CD4-positive, alpha-beta T cell treated with Interleukin-15 for 4 hours (primary cell): ENCODE data around the gene MASP2.
"Not testable (repeated sequence)": the region's sequence is repeated elsewhere in the genome, so short reads cannot be mapped to it uniquely, and the experiment has no call there.

Experiments
- DNase-seq: peaks from one replicate; pipeline ENCODE4 v3.0.0-alpha.2; 2020; ENCODE audit warnings: low spot score

MASP2 gene

DNA sequence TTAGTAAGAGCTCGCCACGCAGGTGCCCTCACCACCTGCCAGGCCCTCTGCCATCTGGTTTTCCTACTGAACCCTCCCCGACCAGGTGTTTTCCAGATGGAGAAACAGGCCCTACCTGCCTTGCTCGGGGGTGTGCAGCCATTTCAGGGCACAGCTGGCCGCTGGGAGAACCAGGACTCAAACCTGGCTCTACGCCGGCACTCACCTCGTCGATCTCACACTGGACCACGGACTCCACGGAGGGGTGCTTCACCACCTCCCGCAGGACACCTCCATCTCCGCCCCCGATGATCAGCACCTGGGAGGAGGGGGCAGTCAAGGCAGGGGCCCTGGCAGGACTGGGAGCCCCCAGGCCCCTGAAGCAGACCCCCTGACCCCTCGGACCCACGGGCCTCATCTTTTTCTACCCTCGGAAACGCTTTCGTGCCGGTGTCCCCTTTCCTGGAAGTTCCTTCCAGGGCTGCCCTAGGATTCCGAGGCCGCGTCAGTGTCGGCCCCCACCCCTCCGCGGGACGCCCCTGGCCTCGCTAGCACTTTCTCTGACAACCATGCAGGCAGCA lies 11.6 kb upstream of the MASP2 start:
- DNase-seq, result no peak

DNA sequence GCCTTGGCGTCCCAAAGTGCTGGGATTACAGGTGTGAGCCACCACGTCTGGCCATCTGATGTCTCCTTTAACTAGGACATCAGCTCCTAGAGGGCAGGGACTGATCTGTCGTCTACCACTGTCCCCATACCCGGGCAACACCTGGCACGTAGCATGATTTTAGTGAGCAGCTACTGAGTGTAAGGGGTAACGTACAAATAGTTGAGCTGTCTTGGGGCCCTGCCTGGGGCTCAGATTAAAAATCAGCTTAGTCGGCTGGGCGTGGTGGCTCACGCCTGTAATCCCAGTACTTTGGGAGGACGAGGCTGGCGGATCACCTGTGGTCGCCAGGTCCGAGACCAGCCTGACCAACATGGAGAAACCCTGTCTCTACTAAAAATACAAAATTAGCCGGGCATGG lies 11.0 kb upstream of the MASP2 start:
- no peak for DNase-seq

- DNase-seq, result no peak
Observed at GRCh38 chr1:11057477-11057876, 10.4 kb upstream of the MASP2 start.

GRCh38 chr1:11056504-11056903 lies 9.5 kb upstream of the MASP2 start:
- no peak for DNase-seq

DNA sequence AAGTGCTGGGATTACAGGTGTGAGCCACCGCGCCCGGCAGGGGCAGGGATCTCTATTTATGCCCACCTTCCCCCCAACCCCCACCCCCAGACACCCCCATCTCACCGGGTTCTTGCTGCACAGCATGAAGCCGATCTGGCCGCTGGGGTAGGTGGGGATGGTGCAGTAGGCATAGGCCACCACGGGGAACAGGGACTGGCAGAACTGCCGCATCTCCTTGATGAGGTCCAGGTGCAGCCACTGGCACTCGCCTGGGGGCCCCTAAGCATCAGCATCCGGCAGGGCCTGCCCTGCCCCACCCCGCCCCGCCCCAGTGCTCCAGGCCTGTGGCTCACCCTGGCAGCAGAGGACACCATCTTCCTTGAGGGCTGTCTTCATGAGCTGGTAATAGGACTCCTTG lies 8.6 kb upstream of the MASP2 start:
- DNase-seq, result no peak

GRCh38 chr1:11054666-11055065 lies 7.6 kb upstream of the MASP2 start:
- DNase-seq, result no peak

DNA sequence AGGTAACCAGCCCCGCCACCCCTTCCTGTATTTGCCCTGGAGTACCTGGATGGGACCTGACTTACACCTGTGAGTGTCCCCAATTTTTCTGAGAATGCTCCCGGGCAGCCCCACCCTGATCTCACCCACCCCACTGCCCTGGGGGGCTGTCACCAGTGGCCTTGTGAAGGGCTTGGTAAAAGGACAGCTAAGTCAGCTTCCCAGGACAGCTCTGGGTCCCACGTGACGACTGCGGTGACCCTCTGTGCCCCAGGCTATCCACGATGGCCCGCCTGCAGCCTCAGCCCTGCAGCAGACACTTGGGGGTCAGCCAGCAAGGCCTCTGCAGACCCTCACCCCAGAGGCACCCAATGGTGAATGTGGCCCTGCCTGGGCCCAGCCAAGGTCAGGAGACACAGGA lies 7.1 kb upstream of the MASP2 start:
- DNase-seq, result no peak

- no peak for DNase-seq
Observed at GRCh38 chr1:11053758-11054137, 6.7 kb upstream of the MASP2 start.

DNA sequence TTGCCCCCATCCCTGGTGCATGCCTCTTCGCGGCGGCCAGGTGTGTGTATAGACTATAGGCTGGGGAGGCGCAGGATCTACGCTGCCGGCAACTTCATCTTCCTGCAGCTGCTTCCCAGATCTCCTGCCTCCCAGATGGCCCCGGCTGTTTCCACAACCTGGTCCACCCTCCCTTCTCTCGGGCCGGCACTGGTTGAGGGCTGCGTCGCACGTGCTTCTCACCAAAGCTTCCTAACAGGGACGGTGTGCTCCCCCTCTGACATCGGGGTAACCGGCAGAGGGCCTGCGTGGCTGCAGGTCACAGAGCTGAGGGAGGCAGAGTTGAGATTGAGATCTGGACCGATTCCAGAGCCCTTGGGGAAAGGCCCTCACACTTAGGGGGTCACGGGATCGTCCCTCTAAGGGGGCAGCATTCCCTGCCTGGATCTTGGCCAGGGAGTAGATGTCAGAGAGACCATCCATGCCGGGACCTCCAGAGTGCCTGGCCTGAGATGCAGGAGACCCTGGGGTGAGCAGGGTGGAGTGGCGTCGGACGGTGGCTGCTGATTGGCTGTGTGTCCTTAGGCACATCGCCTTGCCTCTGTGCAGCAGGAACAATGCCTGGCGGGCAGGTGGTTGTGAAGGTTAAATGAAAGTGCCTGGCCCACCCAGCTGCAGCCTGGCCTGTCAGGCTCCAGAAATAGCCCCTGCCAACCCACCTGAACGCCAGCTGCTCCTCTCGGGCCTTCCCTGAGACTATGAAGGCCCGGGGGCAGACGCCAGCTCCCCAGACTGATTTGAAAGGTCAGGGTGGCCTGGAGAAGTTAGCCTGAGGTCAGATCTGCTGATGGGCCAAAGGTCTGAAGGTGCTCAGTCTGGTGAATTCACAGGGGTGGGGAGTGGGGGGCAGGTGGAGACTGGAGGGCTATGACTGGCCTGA lies 6.1 kb upstream of the MASP2 start:
- DNase-seq, result no peak

DNA sequence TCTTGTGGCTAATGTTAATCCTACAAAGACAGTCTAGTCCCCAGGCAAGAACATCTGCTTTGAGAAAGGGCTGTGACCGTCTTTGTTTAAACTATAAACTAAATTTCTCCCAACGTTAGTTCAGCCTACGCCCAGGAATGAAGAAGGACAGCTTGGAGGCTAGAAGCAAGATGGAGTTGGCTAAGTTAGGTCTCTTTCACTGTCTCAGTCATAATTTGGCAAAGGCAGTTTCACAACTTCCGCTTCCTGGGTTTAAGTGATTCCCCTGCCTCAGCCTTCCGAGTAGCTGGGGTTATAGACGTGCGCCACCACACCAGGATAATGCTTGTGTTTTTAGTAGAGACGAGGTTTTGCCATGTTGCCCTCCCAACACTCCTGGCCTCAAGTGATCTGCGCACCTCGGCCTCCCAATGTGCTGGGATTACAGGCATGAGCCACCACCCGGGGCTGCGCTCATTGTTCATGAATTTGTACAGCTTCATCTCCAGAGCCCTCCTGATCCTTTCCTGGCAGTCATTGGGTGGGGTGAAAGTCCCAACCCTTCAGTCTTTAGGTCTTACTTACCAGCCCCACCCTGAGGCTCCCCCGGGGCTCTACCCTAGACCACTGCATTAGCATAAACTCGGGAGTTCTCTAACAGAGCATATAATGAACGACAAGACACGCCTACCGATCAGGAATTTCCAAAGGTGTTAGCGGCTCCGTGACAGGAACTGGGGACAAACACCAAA lies 4.9 kb upstream of the MASP2 start:
- DNase-seq, result no peak

DNA sequence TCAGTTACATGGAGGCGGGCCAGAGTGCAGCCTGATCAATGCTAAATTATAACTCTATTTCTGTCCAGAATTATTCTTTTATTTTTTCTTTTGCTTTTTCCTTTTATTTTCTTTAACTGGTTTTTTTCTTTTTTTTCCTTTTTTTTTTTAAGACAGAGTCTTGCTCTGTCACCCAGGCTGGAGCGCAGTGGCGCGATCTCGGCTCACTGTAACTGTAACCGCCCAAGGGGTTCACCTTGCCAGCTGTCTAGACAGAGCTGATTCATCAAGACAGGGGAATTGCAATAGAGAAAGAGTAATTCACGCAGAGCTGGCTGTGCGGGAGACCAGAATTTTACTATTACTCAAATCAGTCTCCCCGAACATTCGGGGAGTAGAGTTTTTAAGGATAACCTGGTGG lies 4.1 kb upstream of the MASP2 start:
- DNase-seq, result not testable (repeated sequence)

DNA sequence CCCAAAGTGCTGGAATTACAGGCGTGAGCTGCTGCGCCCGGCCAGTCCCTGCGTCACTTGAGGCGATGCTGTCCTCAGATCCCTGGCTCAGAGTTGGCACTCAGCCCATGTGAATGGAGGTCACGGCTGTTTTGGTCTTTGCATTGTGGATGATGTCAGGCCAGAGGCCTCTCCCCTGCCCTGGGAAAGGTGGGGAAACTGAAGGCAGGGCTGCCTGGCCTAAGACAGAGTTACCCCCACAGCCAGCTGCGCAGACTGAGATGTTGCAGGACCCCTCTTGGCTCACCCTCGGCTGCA lies 821 bp downstream of the MASP2 start:
- no peak for DNase-seq

GRCh38 chr1:11045428-11046269 lies 1.4 kb downstream of the MASP2 start:
- no peak for DNase-seq

DNA sequence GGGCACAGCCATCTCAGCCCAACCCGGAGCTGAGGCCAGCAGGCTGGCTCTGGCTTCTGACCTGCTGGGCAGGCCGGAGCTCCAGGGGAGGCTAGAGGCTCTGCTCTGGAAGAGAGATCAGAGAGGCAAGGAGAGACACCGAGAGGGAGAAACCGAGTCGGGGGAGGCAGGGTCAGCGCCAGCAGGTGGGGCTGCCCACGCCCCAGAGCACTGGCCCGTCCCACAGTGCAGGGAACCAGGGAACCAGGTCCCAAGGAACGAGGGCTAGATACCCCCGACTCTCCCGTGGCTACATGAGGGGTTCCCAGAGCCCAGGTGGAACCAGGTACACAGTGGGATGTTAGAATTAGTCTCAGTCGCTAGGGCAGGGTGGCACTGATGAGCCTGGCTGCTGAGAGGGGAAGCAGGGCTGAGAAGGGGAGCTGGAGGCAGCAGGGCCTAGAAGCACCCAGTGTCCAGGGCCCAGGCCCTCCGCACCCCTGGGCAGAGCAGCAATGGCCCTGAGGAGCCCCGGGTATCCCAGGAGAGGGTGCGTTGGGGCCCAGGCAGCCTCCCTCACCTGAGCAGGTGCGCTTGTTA lies 2.1 kb downstream of the MASP2 start:
- DNase-seq, result no peak

GRCh38 chr1:11044086-11044848 lies 2.8 kb downstream of the MASP2 start:
- no peak for DNase-seq

GRCh38 chr1:11042995-11043874 lies 3.8 kb downstream of the MASP2 start:
- no peak for DNase-seq

GRCh38 chr1:11042065-11042464 lies 5.0 kb downstream of the MASP2 start:
- no peak for DNase-seq

DNA sequence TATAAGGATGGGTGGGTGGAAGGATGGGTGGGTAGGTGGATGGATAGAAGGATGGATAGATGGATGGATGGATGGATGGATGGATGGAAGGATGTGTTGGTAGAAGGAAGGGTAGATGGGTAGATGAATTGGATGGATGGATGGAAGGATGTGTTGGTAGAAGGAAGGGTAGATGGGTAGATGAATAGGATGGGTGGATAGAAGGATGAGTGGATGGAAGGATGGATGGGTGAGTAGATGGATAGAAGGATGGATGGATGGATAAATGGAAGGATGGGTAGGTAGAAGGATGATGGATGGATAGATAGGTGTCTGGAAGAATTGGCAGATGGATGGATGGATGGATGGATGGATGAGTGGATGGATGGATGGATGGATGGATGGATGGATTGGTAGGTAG lies 6.0 kb downstream of the MASP2 start:
- DNase-seq, result no peak

- DNase-seq, result not testable (repeated sequence)
Observed at GRCh38 chr1:11040105-11040429, 7.0 kb downstream of the MASP2 start.

- DNase-seq, result no peak
Observed at GRCh38 chr1:11039351-11040104, 7.5 kb downstream of the MASP2 start.
